HEK293 (cell line): ENCODE measurements around the gene TKT.

ENCODE experiments used
- CTCF ChIA-PET: fragments of 350-600 bp; formaldehyde crosslinking; extraction: SDS; loops from one replicate; lab custom pipeline; 2021; ENCODE audit warnings: antibody characterized with exemption; lab: Yijun Ruan, JAX
- POLR2A ChIA-PET: fragments of 300-600 bp; formaldehyde crosslinking; extraction: SDS; loops from one replicate; lab custom pipeline; 2020; ENCODE audit warnings: antibody characterized with exemption, inconsistent platforms; lab: Yijun Ruan, JAX
- H3K27ac ChIP-seq: fragments of 200-500 bp; sonication (Bioruptor generic); 2 replicates; pipeline ENCODE4 v1.5.1; 2014; ENCODE audit warnings: low read depth, low read length, control low read depth, inconsistent platforms; ENCODE audit errors: extremely low read depth
- H3K36me3 ChIP-seq, 2 experiments: fragments of 200-500 bp in 1 of 2; sonication (Bioruptor generic) in 1 of 2; 1 replicate in 1 of 2; 2 replicates in 1 of 2; pipeline ENCODE4 v1.5.1; 2014 to 2017; ENCODE audit warnings: inconsistent platforms in 2 of 2, low read length in 2 of 2; ENCODE audit not compliant: control insufficient read depth in 2 of 2, insufficient read depth in 1 of 2
- H3K4me1 ChIP-seq: fragments of 200-500 bp; sonication (Bioruptor generic); 2 replicates; pipeline ENCODE4 v1.5.1; 2014; ENCODE audit warnings: mild to moderate bottlenecking, low read length, inconsistent platforms; ENCODE audit not compliant: control insufficient read depth, insufficient read depth
- H3K4me3 ChIP-seq: 2 replicates; pipeline ENCODE4 v1.5.1; 2011; ENCODE audit warnings: low read depth, mild to moderate bottlenecking, control low read depth, low read length, moderate library complexity
- H3K9me3 ChIP-seq: fragments of 200-500 bp; sonication (Bioruptor generic); 2 replicates; pipeline ENCODE4 v1.5.1; 2014; ENCODE audit warnings: low read depth, low read length, inconsistent platforms; ENCODE audit not compliant: control insufficient read depth, insufficient read depth
- EGR2 ChIP-seq: fragments of 450-650 bp; formaldehyde crosslinking; IDR thresholded peaks from 2 replicates; pipeline ENCODE4 v1.5.1; 2016; ENCODE audit warnings: low read depth, missing biosample characterization, missing genetic modification characterization
- GLI4 ChIP-seq: fragments of 450-650 bp; formaldehyde crosslinking; IDR thresholded peaks from 2 replicates; pipeline ENCODE4 v1.5.1; 2016; ENCODE audit warnings: missing biosample characterization, missing genetic modification characterization
- GLIS2 ChIP-seq: fragments of 450-650 bp; formaldehyde crosslinking; IDR thresholded peaks from 2 replicates; pipeline ENCODE4 v1.5.1; 2016; ENCODE audit warnings: missing biosample characterization, missing genetic modification characterization
- OSR2 ChIP-seq: fragments of 450-650 bp; formaldehyde crosslinking; IDR thresholded peaks from 2 replicates; pipeline ENCODE4 v1.5.1; 2016; ENCODE audit warnings: missing biosample characterization, missing genetic modification characterization
- ZBTB48 ChIP-seq: fragments of 450-650 bp; formaldehyde crosslinking; IDR thresholded peaks from 2 replicates; pipeline ENCODE4 v1.5.1; 2016; ENCODE audit warnings: missing biosample characterization, missing genetic modification characterization
- ZFHX2 ChIP-seq: fragments of 450-650 bp; formaldehyde crosslinking; conservative IDR thresholded peaks from 2 replicates; pipeline ENCODE4 v1.5.1; 2016; ENCODE audit warnings: missing biosample characterization, missing genetic modification characterization
- ZNF514 ChIP-seq: fragments of 450-650 bp; formaldehyde crosslinking; IDR thresholded peaks from 2 replicates; pipeline ENCODE4 v1.5.1; 2016; ENCODE audit warnings: missing biosample characterization, missing genetic modification characterization
- TF ChIP-seq, protein P1 (sequence below): fragments of 450-650 bp; formaldehyde crosslinking; IDR thresholded peaks from 2 replicates; pipeline ENCODE4 v1.5.1; 2016; ENCODE audit warnings: missing biosample characterization, missing genetic modification characterization, borderline replicate concordance
- TF ChIP-seq, protein P2 (sequence below): fragments of 450-650 bp; formaldehyde crosslinking; IDR thresholded peaks from 2 replicates; pipeline ENCODE4 v1.5.1; 2016; ENCODE audit warnings: missing biosample characterization, missing genetic modification characterization, borderline replicate concordance
- TF ChIP-seq, protein P3 (sequence below): fragments of 450-650 bp; formaldehyde crosslinking; IDR thresholded peaks from 2 replicates; pipeline ENCODE4 v1.5.1; 2016; ENCODE audit warnings: missing biosample characterization, missing genetic modification characterization
- TF ChIP-seq, protein P4 (sequence below): fragments of 450-650 bp; formaldehyde crosslinking; IDR thresholded peaks from 2 replicates; pipeline ENCODE4 v1.5.1; 2017; ENCODE audit warnings: missing biosample characterization, missing genetic modification characterization

Gene TKT

DNA sequence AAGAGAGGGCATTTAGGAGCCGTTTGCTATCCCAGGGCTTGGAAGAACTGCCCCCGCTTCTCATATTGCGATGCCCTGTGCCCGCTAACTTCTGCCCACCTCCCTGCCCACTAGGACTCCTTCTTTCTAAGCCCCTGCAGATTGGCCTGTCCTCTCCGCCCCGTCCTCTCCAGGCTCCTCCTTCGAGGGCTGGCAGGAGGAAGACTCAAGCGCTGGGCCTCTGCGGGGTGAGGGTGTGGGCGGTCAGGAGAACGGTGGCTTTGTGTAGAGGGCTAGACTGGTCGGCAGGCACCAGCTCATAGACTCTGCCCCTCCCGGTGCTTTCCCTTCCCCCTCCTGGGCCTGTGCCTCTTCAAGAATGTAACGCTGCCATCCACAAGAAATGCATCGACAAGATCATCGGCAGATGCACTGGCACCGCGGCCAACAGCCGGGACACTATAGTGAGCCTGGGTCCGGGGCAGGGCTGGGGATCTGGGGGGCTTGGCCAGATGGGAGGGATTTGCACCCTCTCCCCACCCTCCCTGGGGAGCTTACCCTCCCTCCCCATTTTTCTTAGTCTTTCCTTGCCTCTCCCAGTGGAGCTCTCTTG lies 73.0 kb downstream of the TKT start:
- no peaks in the 10 kb centered on the region for H3K4me1 ChIP-seq
- H3K36me3 ChIP-seq = peaks cover 0 to 83% of the 10 kb centered on the region in 2 experiments; a peak in 1 of 3 replicates
- no peak for TF ChIP-seq ZBTB48 (tag by site-specific recombination)
- TF ChIP-seq EGR2 (tag by site-specific recombination) = peak; percentile 64; the same call in 1 of the 2 replicates
- peak; percentile 41 for TF ChIP-seq ZFHX2 (tag by site-specific recombination)
- CTCF ChIA-PET = no interaction called here
- H3K9me3 ChIP-seq = no peaks in the 10 kb centered on the region
- H3K4me3 ChIP-seq = no peak overlapping the region
- POLR2A ChIA-PET = interaction anchor here (1.1 kb wide), 1 partner anchor 53 kb away, joined by 3 read pairs; no protein-coding TSS in a partner anchor
- H3K27ac ChIP-seq = no peak overlapping the region

DNA sequence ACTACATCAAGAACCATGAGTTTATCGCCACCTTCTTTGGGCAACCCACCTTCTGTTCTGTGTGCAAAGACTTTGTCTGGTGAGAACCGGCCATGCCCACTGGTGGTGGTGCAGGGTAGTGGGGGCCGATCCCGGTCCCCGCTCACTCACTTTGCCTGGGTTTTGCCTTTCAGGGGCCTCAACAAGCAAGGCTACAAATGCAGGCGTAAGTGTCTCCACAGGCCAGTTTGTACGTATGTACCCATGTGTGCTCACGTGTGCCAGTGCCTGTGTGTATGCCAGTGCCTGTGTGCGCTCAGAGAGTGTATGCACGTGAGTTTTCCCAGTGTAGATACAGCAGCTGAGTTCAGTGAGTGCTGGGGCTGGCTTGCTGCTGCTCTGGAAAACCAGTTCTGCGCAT lies 74.3 kb downstream of the TKT start:
- CTCF ChIA-PET = interaction anchor here (0.6 to 1.3 kb wide), 2 partner anchors 65 to 67 kb away, joined by 3 read pairs; no protein-coding TSS in a partner anchor
- no peaks in the 10 kb centered on the region for H3K4me1 ChIP-seq

More for the DNA sequence above, 74.3 kb downstream of the TKT start:
- POLR2A ChIA-PET = no interaction called here
- peaks cover 0 to 72% of the 10 kb centered on the region in 2 experiments; a peak in 1 of 3 replicates for H3K36me3 ChIP-seq
- H3K27ac ChIP-seq = no peak overlapping the region
- no peaks in the 10 kb centered on the region for H3K9me3 ChIP-seq
- TF ChIP-seq GLIS2 (tag by site-specific recombination) = no peak
- TF ChIP-seq, protein P1, sequence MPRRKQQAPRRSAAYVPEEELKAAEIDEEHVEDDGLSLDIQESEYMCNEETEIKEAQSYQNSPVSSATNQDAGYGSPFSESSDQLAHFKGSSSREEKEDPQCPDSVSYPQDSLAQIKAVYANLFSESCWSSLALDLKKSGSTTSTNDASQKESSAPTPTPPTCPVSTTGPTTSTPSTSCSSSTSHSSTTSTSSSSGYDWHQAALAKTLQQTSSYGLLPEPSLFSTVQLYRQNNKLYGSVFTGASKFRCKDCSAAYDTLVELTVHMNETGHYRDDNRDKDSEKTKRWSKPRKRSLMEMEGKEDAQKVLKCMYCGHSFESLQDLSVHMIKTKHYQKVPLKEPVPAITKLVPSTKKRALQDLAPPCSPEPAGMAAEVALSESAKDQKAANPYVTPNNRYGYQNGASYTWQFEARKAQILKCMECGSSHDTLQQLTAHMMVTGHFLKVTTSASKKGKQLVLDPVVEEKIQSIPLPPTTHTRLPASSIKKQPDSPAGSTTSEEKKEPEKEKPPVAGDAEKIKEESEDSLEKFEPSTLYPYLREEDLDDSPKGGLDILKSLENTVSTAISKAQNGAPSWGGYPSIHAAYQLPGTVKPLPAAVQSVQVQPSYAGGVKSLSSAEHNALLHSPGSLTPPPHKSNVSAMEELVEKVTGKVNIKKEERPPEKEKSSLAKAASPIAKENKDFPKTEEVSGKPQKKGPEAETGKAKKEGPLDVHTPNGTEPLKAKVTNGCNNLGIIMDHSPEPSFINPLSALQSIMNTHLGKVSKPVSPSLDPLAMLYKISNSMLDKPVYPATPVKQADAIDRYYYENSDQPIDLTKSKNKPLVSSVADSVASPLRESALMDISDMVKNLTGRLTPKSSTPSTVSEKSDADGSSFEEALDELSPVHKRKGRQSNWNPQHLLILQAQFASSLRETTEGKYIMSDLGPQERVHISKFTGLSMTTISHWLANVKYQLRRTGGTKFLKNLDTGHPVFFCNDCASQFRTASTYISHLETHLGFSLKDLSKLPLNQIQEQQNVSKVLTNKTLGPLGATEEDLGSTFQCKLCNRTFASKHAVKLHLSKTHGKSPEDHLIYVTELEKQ (tag by site-specific recombination) = no peak
- TF ChIP-seq, protein P2, sequence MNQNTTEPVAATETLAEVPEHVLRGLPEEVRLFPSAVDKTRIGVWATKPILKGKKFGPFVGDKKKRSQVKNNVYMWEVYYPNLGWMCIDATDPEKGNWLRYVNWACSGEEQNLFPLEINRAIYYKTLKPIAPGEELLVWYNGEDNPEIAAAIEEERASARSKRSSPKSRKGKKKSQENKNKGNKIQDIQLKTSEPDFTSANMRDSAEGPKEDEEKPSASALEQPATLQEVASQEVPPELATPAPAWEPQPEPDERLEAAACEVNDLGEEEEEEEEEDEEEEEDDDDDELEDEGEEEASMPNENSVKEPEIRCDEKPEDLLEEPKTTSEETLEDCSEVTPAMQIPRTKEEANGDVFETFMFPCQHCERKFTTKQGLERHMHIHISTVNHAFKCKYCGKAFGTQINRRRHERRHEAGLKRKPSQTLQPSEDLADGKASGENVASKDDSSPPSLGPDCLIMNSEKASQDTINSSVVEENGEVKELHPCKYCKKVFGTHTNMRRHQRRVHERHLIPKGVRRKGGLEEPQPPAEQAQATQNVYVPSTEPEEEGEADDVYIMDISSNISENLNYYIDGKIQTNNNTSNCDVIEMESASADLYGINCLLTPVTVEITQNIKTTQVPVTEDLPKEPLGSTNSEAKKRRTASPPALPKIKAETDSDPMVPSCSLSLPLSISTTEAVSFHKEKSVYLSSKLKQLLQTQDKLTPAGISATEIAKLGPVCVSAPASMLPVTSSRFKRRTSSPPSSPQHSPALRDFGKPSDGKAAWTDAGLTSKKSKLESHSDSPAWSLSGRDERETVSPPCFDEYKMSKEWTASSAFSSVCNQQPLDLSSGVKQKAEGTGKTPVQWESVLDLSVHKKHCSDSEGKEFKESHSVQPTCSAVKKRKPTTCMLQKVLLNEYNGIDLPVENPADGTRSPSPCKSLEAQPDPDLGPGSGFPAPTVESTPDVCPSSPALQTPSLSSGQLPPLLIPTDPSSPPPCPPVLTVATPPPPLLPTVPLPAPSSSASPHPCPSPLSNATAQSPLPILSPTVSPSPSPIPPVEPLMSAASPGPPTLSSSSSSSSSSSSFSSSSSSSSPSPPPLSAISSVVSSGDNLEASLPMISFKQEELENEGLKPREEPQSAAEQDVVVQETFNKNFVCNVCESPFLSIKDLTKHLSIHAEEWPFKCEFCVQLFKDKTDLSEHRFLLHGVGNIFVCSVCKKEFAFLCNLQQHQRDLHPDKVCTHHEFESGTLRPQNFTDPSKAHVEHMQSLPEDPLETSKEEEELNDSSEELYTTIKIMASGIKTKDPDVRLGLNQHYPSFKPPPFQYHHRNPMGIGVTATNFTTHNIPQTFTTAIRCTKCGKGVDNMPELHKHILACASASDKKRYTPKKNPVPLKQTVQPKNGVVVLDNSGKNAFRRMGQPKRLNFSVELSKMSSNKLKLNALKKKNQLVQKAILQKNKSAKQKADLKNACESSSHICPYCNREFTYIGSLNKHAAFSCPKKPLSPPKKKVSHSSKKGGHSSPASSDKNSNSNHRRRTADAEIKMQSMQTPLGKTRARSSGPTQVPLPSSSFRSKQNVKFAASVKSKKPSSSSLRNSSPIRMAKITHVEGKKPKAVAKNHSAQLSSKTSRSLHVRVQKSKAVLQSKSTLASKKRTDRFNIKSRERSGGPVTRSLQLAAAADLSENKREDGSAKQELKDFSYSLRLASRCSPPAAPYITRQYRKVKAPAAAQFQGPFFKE = no peak
- no peak for TF ChIP-seq ZNF514 (tag by site-specific recombination)
- no peak for TF ChIP-seq OSR2 (tag by site-specific recombination)
- no peak for TF ChIP-seq GLI4 (tag by site-specific recombination)
- TF ChIP-seq, protein P3, sequence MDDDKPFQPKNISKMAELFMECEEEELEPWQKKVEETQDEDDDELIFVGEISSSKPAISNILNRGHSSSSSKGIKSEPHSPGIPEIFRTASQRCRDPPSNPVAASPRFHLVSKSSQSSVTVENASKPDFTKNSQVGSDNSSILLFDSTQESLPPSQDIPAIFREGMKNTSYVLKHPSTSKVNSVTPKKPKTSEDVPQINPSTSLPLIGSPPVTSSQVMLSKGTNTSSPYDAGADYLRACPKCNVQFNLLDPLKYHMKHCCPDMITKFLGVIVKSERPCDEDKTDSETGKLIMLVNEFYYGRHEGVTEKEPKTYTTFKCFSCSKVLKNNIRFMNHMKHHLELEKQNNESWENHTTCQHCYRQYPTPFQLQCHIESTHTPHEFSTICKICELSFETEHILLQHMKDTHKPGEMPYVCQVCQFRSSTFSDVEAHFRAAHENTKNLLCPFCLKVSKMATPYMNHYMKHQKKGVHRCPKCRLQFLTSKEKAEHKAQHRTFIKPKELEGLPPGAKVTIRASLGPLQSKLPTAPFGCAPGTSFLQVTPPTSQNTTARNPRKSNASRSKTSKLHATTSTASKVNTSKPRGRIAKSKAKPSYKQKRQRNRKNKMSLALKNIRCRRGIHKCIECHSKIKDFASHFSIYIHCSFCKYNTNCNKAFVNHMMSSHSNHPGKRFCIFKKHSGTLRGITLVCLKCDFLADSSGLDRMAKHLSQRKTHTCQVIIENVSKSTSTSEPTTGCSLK (tag by site-specific recombination) = no peak
- TF ChIP-seq, protein P4, sequence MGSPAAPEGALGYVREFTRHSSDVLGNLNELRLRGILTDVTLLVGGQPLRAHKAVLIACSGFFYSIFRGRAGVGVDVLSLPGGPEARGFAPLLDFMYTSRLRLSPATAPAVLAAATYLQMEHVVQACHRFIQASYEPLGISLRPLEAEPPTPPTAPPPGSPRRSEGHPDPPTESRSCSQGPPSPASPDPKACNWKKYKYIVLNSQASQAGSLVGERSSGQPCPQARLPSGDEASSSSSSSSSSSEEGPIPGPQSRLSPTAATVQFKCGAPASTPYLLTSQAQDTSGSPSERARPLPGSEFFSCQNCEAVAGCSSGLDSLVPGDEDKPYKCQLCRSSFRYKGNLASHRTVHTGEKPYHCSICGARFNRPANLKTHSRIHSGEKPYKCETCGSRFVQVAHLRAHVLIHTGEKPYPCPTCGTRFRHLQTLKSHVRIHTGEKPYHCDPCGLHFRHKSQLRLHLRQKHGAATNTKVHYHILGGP = no peak
- no peak overlapping the region for H3K4me3 ChIP-seq
